WERI-Rb-1 (cell line): ENCODE results near the gene MRNIP.
A peak's percentile ranks its signal among the peaks of the same experiment; 100 is the strongest.

ENCODE experiments used
- DNase-seq: peaks from one replicate; pipeline ENCODE4 v3.0.0-alpha.2; 2020
- H3K27ac ChIP-seq: fragments of 250-450 bp; sonication (Bioruptor Pico); 2 replicates; pipeline ENCODE4 v1.5.1; 2020; ENCODE audit warnings: mild to moderate bottlenecking, moderate library complexity
- H3K27me3 ChIP-seq: fragments of 250-450 bp; sonication (Bioruptor Pico); 2 replicates; pipeline ENCODE4 v1.5.1; 2021; ENCODE audit warnings: mild to moderate bottlenecking, low read depth, moderate library complexity; ENCODE audit not compliant: insufficient read depth, severe bottlenecking
- H3K36me3 ChIP-seq: fragments of 250-450 bp; sonication (Bioruptor Pico); 2 replicates; pipeline ENCODE4 v1.5.1; 2020; ENCODE audit warnings: mild to moderate bottlenecking, moderate library complexity
- H3K4me3 ChIP-seq: 2 replicates; pipeline ENCODE4 v1.5.1; 2011; ENCODE audit warnings: low read depth, mild to moderate bottlenecking, control low read depth, low read length
- H3K9me3 ChIP-seq: fragments of 250-450 bp; sonication (Bioruptor Pico); 2 replicates; pipeline ENCODE4 v1.5.1; 2021; ENCODE audit warnings: mild to moderate bottlenecking, moderate library complexity; ENCODE audit not compliant: severe bottlenecking
- CTCF ChIP-seq: IDR thresholded peaks from 2 replicates; pipeline ENCODE4 v1.5.1; 2011; ENCODE audit warnings: low read depth, mild to moderate bottlenecking, control low read depth, inconsistent platforms, low read length

MRNIP gene

GRCh38 chr5:179863449-179864085 lies 5.0 kb upstream of the MRNIP start:
- Histone ChIP-seq H3K4me3 (no peak overlapping the region), H3K27ac (no peak overlapping the region), H3K27me3 (no peaks in the 10 kb centered on the region), H3K9me3 (no peaks in the 10 kb centered on the region), H3K36me3 (no peaks in the 10 kb centered on the region)
- DNase-seq = no peak
- TF ChIP-seq CTCF = no peak

- Histone ChIP-seq H3K36me3 (no peaks in the 10 kb centered on the region), H3K4me3 (no peak overlapping the region), H3K27ac (no peak overlapping the region), H3K9me3 (no peaks in the 10 kb centered on the region), H3K27me3 (no peaks in the 10 kb centered on the region)
- DNase-seq = no peak
- TF ChIP-seq CTCF = no peak
These were observed 4.3 kb upstream of the MRNIP start for GRCh38 chr5:179862891-179863290.

- Histone ChIP-seq H3K9me3 (no peaks in the 10 kb centered on the region), H3K27ac (no peak overlapping the region), H3K27me3 (no peaks in the 10 kb centered on the region), H3K4me3 (no peak overlapping the region), H3K36me3 (no peaks in the 10 kb centered on the region)
- no peak for TF ChIP-seq CTCF
- DNase-seq = no peak
These were observed 3.7 kb upstream of the MRNIP start for GRCh38 chr5:179862296-179862695.

- no peak for TF ChIP-seq CTCF
- H3K4me3 ChIP-seq = no peak overlapping the region
- no peaks in the 10 kb centered on the region for H3K27me3 ChIP-seq
- H3K9me3 ChIP-seq = no peaks in the 10 kb centered on the region
- no peak for DNase-seq
- no peaks in the 10 kb centered on the region for H3K36me3 ChIP-seq
- no peak overlapping the region for H3K27ac ChIP-seq
These were observed 1.7 kb upstream of the MRNIP start for GRCh38 chr5:179860301-179860700.

GRCh38 chr5:179858241-179858585 lies 404 bp downstream of the MRNIP start:
- DNase-seq = peak; percentile 15
- Histone ChIP-seq H3K36me3 (no peaks in the 10 kb centered on the region), H3K9me3 (no peaks in the 10 kb centered on the region), H3K27ac (peak overlapping the region; percentile 77), H3K27me3 (no peaks in the 10 kb centered on the region), H3K4me3 (peak overlapping the region; percentile 77)
- no peak for TF ChIP-seq CTCF

GRCh38 chr5:179854356-179854755 lies 4.3 kb downstream of the MRNIP start:
- Histone ChIP-seq H3K27ac (no peak overlapping the region), H3K27me3 (no peaks in the 10 kb centered on the region), H3K36me3 (no peaks in the 10 kb centered on the region), H3K4me3 (no peak overlapping the region), H3K9me3 (no peaks in the 10 kb centered on the region)
- DNase-seq = no peak
- TF ChIP-seq CTCF = no peak
